Neuron (in vitro differentiated cells): ENCODE results near the gene GYS2.
A peak's percentile ranks its signal among the peaks of the same experiment; 100 is the strongest.
"Not testable (repeated sequence)": the region's sequence is repeated elsewhere in the genome, so short reads cannot be mapped to it uniquely, and the experiment has no call there.

Experiments
- H2AFZ ChIP-seq: one replicate; pipeline ENCODE4 v1.6.1; 2013; ENCODE audit warnings: low read depth, mild to moderate bottlenecking, inconsistent platforms, low read length, moderate library complexity
- H3K27me3 ChIP-seq: one replicate; pipeline ENCODE4 v1.6.1; 2013; ENCODE audit warnings: low read length; ENCODE audit not compliant: insufficient read depth
- H3K36me3 ChIP-seq: one replicate; pipeline ENCODE4 v1.6.1; 2013; ENCODE audit warnings: low read length; ENCODE audit not compliant: insufficient read depth
- H3K4me1 ChIP-seq: one replicate; pipeline ENCODE4 v1.6.1; 2013; ENCODE audit warnings: low read length; ENCODE audit not compliant: insufficient read depth
- H3K4me3 ChIP-seq: 2 replicates; pipeline ENCODE4 v1.5.1; 2013; ENCODE audit warnings: mild to moderate bottlenecking, low read length, moderate library complexity
- H3K9me3 ChIP-seq: one replicate; pipeline ENCODE4 v1.6.1; 2013; ENCODE audit warnings: low read length

GYS2 gene

GRCh38 chr12:21604245-21605101 is at the start of gene GYS2:
TSS of gene GYS2 (minus strand) at chr12:21604847. CDS start at chr12:21604592, 255 bp downstream.
- no peaks in the 10 kb centered on the region for H3K36me3 ChIP-seq
- H3K4me1 ChIP-seq, result no peaks in the 10 kb centered on the region
- no peak within 1 kb of the TSS for H3K4me3 ChIP-seq
- H3K9me3 ChIP-seq, result no peaks in the 10 kb centered on the region
- peak within 1 kb of the TSS; percentile 36 for H2AFZ ChIP-seq
- no peaks in the 10 kb centered on the region for H3K27me3 ChIP-seq

GRCh38 chr12:21651821-21652220 is 47.2 kb upstream of the GYS2 start:
- Histone ChIP-seq H3K27me3 (no peaks in the 10 kb centered on the region), H3K4me3 (no peak overlapping the region), H3K4me1 (peaks cover 15% of the 10 kb centered on the region), H2AFZ (no peak overlapping the region), H3K9me3 (no peaks in the 10 kb centered on the region), H3K36me3 (peaks cover 74% of the 10 kb centered on the region)

GRCh38 chr12:21650997-21651396 is 46.4 kb upstream of the GYS2 start:
- Histone ChIP-seq H3K4me1 (peaks cover 12% of the 10 kb centered on the region), H3K9me3 (no peaks in the 10 kb centered on the region), H3K36me3 (peaks cover 82% of the 10 kb centered on the region), H2AFZ (no peak overlapping the region), H3K27me3 (no peaks in the 10 kb centered on the region), H3K4me3 (no peak overlapping the region)

GRCh38 chr12:21649034-21649433 is 44.4 kb upstream of the GYS2 start:
- no peaks in the 10 kb centered on the region for H3K4me1 ChIP-seq
- H2AFZ ChIP-seq, result no peak overlapping the region
- peaks cover 89% of the 10 kb centered on the region for H3K36me3 ChIP-seq
- no peaks in the 10 kb centered on the region for H3K27me3 ChIP-seq
- H3K9me3 ChIP-seq, result no peaks in the 10 kb centered on the region
- H3K4me3 ChIP-seq, result no peak overlapping the region

- Histone ChIP-seq H3K4me3 (no peak overlapping the region), H3K36me3 (peaks cover 90% of the 10 kb centered on the region), H3K27me3 (no peaks in the 10 kb centered on the region), H3K9me3 (no peaks in the 10 kb centered on the region), H2AFZ (no peak overlapping the region), H3K4me1 (no peaks in the 10 kb centered on the region)
Measured at GRCh38 chr12:21648378-21648777, 43.7 kb upstream of the GYS2 start.

GRCh38 chr12:21647179-21647578 is 42.5 kb upstream of the GYS2 start:
- H3K36me3 ChIP-seq, result peaks cover 90% of the 10 kb centered on the region
- no peak overlapping the region for H3K4me3 ChIP-seq
- no peak overlapping the region for H2AFZ ChIP-seq
- H3K4me1 ChIP-seq, result no peaks in the 10 kb centered on the region
- H3K27me3 ChIP-seq, result no peaks in the 10 kb centered on the region
- H3K9me3 ChIP-seq, result no peaks in the 10 kb centered on the region

GRCh38 chr12:21645041-21645500 is 40.4 kb upstream of the GYS2 start:
- H3K4me1 ChIP-seq, H2AFZ ChIP-seq, H3K9me3 ChIP-seq, H3K4me3 ChIP-seq, H3K27me3 ChIP-seq: not testable (repeated sequence)
- peaks cover 88% of the 10 kb centered on the region for H3K36me3 ChIP-seq

- H3K27me3 ChIP-seq, result no peaks in the 10 kb centered on the region
- peaks cover 89% of the 10 kb centered on the region for H3K36me3 ChIP-seq
- H2AFZ ChIP-seq, result no peak overlapping the region
- H3K9me3 ChIP-seq, result no peaks in the 10 kb centered on the region
- H3K4me1 ChIP-seq, result no peaks in the 10 kb centered on the region
- H3K4me3 ChIP-seq, result no peak overlapping the region
Measured at GRCh38 chr12:21644516-21644915, 39.9 kb upstream of the GYS2 start.

- Histone ChIP-seq H3K9me3 (no peaks in the 10 kb centered on the region), H3K27me3 (no peaks in the 10 kb centered on the region), H3K36me3 (peaks cover 89% of the 10 kb centered on the region), H3K4me3 (no peak overlapping the region), H3K4me1 (no peaks in the 10 kb centered on the region), H2AFZ (no peak overlapping the region)
Measured at GRCh38 chr12:21643758-21644157, 39.1 kb upstream of the GYS2 start.

GRCh38 chr12:21642707-21643389 is 38.2 kb upstream of the GYS2 start:
- Histone ChIP-seq H3K27me3 (no peaks in the 10 kb centered on the region), H3K36me3 (peaks cover 89% of the 10 kb centered on the region), H3K9me3 (no peaks in the 10 kb centered on the region), H3K4me3 (no peak overlapping the region), H3K4me1 (no peaks in the 10 kb centered on the region), H2AFZ (no peak overlapping the region)

- H3K27me3 ChIP-seq, result no peaks in the 10 kb centered on the region
- peaks cover 88% of the 10 kb centered on the region for H3K36me3 ChIP-seq
- H3K4me1 ChIP-seq, result no peaks in the 10 kb centered on the region
- no peak overlapping the region for H3K4me3 ChIP-seq
- no peak overlapping the region for H2AFZ ChIP-seq
- H3K9me3 ChIP-seq, result no peaks in the 10 kb centered on the region
Measured at GRCh38 chr12:21638054-21638891, 33.6 kb upstream of the GYS2 start.

- Histone ChIP-seq H3K4me1 (no peaks in the 10 kb centered on the region), H3K27me3 (no peaks in the 10 kb centered on the region), H3K36me3 (peaks cover 52% of the 10 kb centered on the region), H2AFZ (no peak overlapping the region), H3K9me3 (no peaks in the 10 kb centered on the region), H3K4me3 (no peak overlapping the region)
Measured at GRCh38 chr12:21634245-21634644, 29.6 kb upstream of the GYS2 start.

- no peak overlapping the region for H3K4me3 ChIP-seq
- H3K27me3 ChIP-seq, result no peaks in the 10 kb centered on the region
- H2AFZ ChIP-seq, result no peak overlapping the region
- H3K9me3 ChIP-seq, result no peaks in the 10 kb centered on the region
- peaks cover 23% of the 10 kb centered on the region for H3K36me3 ChIP-seq
- H3K4me1 ChIP-seq, result no peaks in the 10 kb centered on the region
Measured at GRCh38 chr12:21631367-21631766, 26.7 kb upstream of the GYS2 start.
